Panc1 (cell line): Measurements from ENCODE around the gene SLC2A1. TPM values are rescaled to one million over a fixed set of nuclear protein-coding genes. Genes with fewer than 3 reads are reported as not detected.

Experiments
- ATAC-seq: fragments of 200-7000 bp; cut with Tn5 transposase; 2 replicates; pipeline ENCODE4 v1.9.1; 2020; ENCODE audit warnings: mild to moderate bottlenecking, moderate library complexity
- BruUV-seq: library from RNA; stranded (reverse); fragments of 400-500 nt; replicated peaks from 2 replicates; lab custom pipeline; 2021; lab: Mats Ljungman, UMichigan
- CTCF ChIA-PET: fragments of 300-600 bp; sonication (Branson Sonifier 250); formaldehyde crosslinking; loops from one replicate; lab custom pipeline; 2022; ENCODE audit warnings: antibody characterized with exemption; lab: Charles Lee
- POLR2A ChIA-PET: fragments of 300-600 bp; sonication (Branson Sonifier 250); formaldehyde crosslinking; loops from one replicate; lab custom pipeline; 2022; ENCODE audit warnings: antibody characterized with exemption; lab: Charles Lee
- DNase-seq: peaks from one replicate; pipeline ENCODE4 v3.0.0-alpha.2; 2010; ENCODE audit warnings: low read depth, low spot score
- H3K27ac ChIP-seq: 2 replicates; pipeline ENCODE4 v1.5.1; 2011; ENCODE audit warnings: mild to moderate bottlenecking, low read length, inconsistent platforms
- H3K27me3 ChIP-seq: fragments of 200-500 bp; sonication (Bioruptor generic); 2 replicates; pipeline ENCODE4 v1.6.0; 2014; ENCODE audit warnings: low read length, inconsistent platforms; ENCODE audit not compliant: control insufficient read depth, insufficient read depth
- H3K36me3 ChIP-seq: fragments of 200-500 bp; sonication (Bioruptor generic); 2 replicates; pipeline ENCODE4 v1.5.1; 2014; ENCODE audit warnings: inconsistent platforms, mild to moderate bottlenecking, low read length, moderate library complexity; ENCODE audit not compliant: control insufficient read depth, insufficient read depth
- H3K4me1 ChIP-seq: 2 replicates; pipeline ENCODE4 v1.5.1; 2011; ENCODE audit warnings: inconsistent platforms, mild to moderate bottlenecking, low read length, moderate library complexity; ENCODE audit not compliant: control insufficient read depth, insufficient read depth
- H3K4me3 ChIP-seq, 2 experiments: 2 replicates each; pipeline ENCODE4 v1.5.1; 2011 to 2012; ENCODE audit warnings: low read depth in 2 of 2, low read length in 2 of 2, mild to moderate bottlenecking in 2 of 2, inconsistent platforms in 1 of 2, moderate library complexity in 1 of 2
- H3K9me3 ChIP-seq: fragments of 200-500 bp; sonication (Bioruptor generic); 2 replicates; pipeline ENCODE4 v1.5.1; 2014; ENCODE audit warnings: low read depth, mild to moderate bottlenecking, inconsistent platforms, low read length, moderate library complexity; ENCODE audit not compliant: control insufficient read depth, insufficient read depth
- CTCF ChIP-seq: fragments of 450-650 bp; IDR thresholded peaks from 2 replicates; pipeline ENCODE4 v1.5.1; 2017; ENCODE audit warnings: mild to moderate bottlenecking
- POLR2AphosphoS5 ChIP-seq: IDR thresholded peaks from 2 replicates; pipeline ENCODE4 v1.6.1; 2012; ENCODE audit warnings: mild to moderate bottlenecking, low read depth, low read length, moderate library complexity
- REST ChIP-seq, 2 experiments: IDR thresholded peaks; 2 replicates each; pipeline ENCODE4 v1.6.1; 2011 to 2012; ENCODE audit warnings: low read depth in 2 of 2, control low read depth in 1 of 2, low read length in 1 of 2, mild to moderate bottlenecking in 1 of 2, moderate library complexity in 1 of 2; ENCODE audit not compliant: insufficient read depth in 1 of 2
- SIN3A ChIP-seq: IDR thresholded peaks from 2 replicates; pipeline ENCODE4 v1.6.1; 2012; ENCODE audit warnings: low read depth, mild to moderate bottlenecking, low read length, moderate library complexity, borderline replicate concordance; ENCODE audit not compliant: insufficient read depth
- TCF7L2 ChIP-seq: IDR thresholded peaks from 2 replicates; pipeline ENCODE4 v1.6.1; 2011; ENCODE audit warnings: mild to moderate bottlenecking, low read depth, low read length, inconsistent platforms
- in situ Hi-C: cut with HindIII; loops from 2 replicates; pipeline ENCODE4 v1.10.0; 2016; ENCODE audit warnings: low sequenced_read_pairs, low pct_unique_long_range_greater_than_20kb
- intact Hi-C: fragments of 100-400 bp; cut with micrococcal nuclease; formaldehyde crosslinking; loops from one replicate; pipeline ENCODE4 v1.10.0; 2022; ENCODE audit not compliant: unreplicated experiment
- total RNA-seq: library from RNA; stranded (reverse); gene quantifications from one replicate; pipeline ENCODE4 v1.2.1, GENCODE V29; 2021; ENCODE audit not compliant: unreplicated experiment

The SLC2A1 gene
- total RNA-seq, 1 experiment from 2014 or later = 32.9 TPM

- ATAC-seq (no peak), DNase-seq (no peak)
- Histone ChIP-seq H3K4me3 (no peak overlapping the region), H3K36me3 (no peaks in the 10 kb centered on the region), H3K27ac (no peak overlapping the region), H3K4me1 (no peaks in the 10 kb centered on the region), H3K9me3 (no peaks in the 10 kb centered on the region), H3K27me3 (no peaks in the 10 kb centered on the region)
- TF ChIP-seq POLR2AphosphoS5 = no peak
- no peak for TF ChIP-seq REST (IDR thresholded peaks at IDR 0.05; ENCODE audit: insufficient read depth in 1 of 2, low read depth in 2 of 2, low read length in 1 of 2)
- TF ChIP-seq TCF7L2 = no peak
- no peak for TF ChIP-seq SIN3A
- CTCF ChIA-PET = no interaction called here
- POLR2A ChIA-PET = no interaction called here
- intact Hi-C loops (no loop called here), in situ Hi-C loops (no loop called here)
- BruUV-seq = no TSS peak
Measured at GRCh38 chr1:42996384-42996970, 37.8 kb upstream of the SLC2A1 start.

- intact Hi-C loops (no loop called here), in situ Hi-C loops (no loop called here)
- no TSS peak for BruUV-seq
- Histone ChIP-seq H3K27me3 (no peaks in the 10 kb centered on the region), H3K36me3 (no peaks in the 10 kb centered on the region), H3K27ac (no peak overlapping the region), H3K4me3 (no peak overlapping the region), H3K4me1 (no peaks in the 10 kb centered on the region), H3K9me3 (no peaks in the 10 kb centered on the region)
- ChIA-PET POLR2A (interaction anchor here (0.5 kb wide), 1 partner anchor 14 kb away, joined by 4 read pairs; no protein-coding TSS in a partner anchor), CTCF (no interaction called here)
- no peak for ATAC-seq
- TF ChIP-seq TCF7L2 (no peak), POLR2AphosphoS5 (no peak), REST (IDR thresholded peaks at IDR 0.05; ENCODE audit: insufficient read depth in 1 of 2, low read depth in 2 of 2, low read length in 1 of 2) (no peak), SIN3A (no peak), CTCF (no peak)
- DNase-seq = no peak
Measured at GRCh38 chr1:42993502-42994136, 35.0 kb upstream of the SLC2A1 start.
